ENCODE data around the gene FAM3D.

DNA sequence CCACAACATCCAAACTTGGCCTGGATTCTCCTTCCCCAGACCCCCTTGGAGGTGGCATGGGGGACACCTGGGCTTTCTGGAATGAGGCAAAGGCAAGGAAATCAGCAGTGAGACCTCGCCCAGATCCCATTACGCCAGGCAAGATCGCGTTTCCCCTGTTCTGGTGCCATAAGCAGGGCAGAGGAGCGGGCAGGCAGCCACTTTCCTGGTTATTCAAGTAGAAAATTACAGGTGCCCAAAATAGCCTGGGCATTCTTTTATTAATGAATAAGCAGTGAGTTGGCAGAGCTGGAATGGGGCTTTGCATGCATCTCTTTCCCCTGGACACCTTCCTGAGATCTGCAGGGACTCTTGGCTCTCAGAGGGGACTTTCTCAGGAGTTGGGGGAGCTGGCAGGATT is 57.9 kb downstream of the FAM3D start:
- TF ChIP-seq EZH2 (IDR thresholded peaks at IDR 0.05), result no peak
- TF ChIP-seq, protein P1, sequence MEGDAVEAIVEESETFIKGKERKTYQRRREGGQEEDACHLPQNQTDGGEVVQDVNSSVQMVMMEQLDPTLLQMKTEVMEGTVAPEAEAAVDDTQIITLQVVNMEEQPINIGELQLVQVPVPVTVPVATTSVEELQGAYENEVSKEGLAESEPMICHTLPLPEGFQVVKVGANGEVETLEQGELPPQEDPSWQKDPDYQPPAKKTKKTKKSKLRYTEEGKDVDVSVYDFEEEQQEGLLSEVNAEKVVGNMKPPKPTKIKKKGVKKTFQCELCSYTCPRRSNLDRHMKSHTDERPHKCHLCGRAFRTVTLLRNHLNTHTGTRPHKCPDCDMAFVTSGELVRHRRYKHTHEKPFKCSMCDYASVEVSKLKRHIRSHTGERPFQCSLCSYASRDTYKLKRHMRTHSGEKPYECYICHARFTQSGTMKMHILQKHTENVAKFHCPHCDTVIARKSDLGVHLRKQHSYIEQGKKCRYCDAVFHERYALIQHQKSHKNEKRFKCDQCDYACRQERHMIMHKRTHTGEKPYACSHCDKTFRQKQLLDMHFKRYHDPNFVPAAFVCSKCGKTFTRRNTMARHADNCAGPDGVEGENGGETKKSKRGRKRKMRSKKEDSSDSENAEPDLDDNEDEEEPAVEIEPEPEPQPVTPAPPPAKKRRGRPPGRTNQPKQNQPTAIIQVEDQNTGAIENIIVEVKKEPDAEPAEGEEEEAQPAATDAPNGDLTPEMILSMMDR (IDR thresholded peaks at IDR 0.05), result no peak
